Hepatocyte (in vitro differentiated cells): ENCODE data around the gene INMT.

ENCODE experiments used
- EZH2 ChIP-seq: fragments of 200-600 bp; sonication (generic); IDR thresholded peaks from 2 replicates; pipeline ENCODE4 v1.6.1; 2016; ENCODE audit warnings: antibody characterized with exemption, mild to moderate bottlenecking, borderline replicate concordance
- TF ChIP-seq, protein P1 (sequence below): fragments of 200-600 bp; sonication (generic); IDR thresholded peaks from 2 replicates; pipeline ENCODE4 v1.5.1; 2016; ENCODE audit warnings: antibody characterized with exemption, mild to moderate bottlenecking; ENCODE audit not compliant: poor library complexity

GRCh38 chr7:30805081-30805691, 53.3 kb downstream of the INMT start:
- TF ChIP-seq, protein P1, sequence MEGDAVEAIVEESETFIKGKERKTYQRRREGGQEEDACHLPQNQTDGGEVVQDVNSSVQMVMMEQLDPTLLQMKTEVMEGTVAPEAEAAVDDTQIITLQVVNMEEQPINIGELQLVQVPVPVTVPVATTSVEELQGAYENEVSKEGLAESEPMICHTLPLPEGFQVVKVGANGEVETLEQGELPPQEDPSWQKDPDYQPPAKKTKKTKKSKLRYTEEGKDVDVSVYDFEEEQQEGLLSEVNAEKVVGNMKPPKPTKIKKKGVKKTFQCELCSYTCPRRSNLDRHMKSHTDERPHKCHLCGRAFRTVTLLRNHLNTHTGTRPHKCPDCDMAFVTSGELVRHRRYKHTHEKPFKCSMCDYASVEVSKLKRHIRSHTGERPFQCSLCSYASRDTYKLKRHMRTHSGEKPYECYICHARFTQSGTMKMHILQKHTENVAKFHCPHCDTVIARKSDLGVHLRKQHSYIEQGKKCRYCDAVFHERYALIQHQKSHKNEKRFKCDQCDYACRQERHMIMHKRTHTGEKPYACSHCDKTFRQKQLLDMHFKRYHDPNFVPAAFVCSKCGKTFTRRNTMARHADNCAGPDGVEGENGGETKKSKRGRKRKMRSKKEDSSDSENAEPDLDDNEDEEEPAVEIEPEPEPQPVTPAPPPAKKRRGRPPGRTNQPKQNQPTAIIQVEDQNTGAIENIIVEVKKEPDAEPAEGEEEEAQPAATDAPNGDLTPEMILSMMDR = no peak
- no peak for TF ChIP-seq EZH2
